CD14-positive monocyte (primary cell): Measurements from ENCODE around the gene KCNH5. TPM values are rescaled to one million over a fixed set of nuclear protein-coding genes. Genes with fewer than 3 reads are reported as not detected.

Experiments used
- DNase-seq, 3 donors: peaks; one replicate each; pipeline ENCODE4 v3.0.0-alpha.2; 2011 to 2022
- H2AFZ ChIP-seq: 2 replicates; pipeline ENCODE4 v1.6.0; 2012; ENCODE audit warnings: mild to moderate bottlenecking, low read depth, low read length, inconsistent platforms; ENCODE audit not compliant: insufficient read depth, poor library complexity, severe bottlenecking
- H3K27ac ChIP-seq, 2 donors: 1 replicate in 1 of 2; 2 replicates in 1 of 2; pipeline ENCODE4 v1.5.1; 2012 to 2013; ENCODE audit warnings: low read length in 2 of 2, control low read depth in 1 of 2, inconsistent platforms in 1 of 2, low read depth in 1 of 2, mild to moderate bottlenecking in 1 of 2
- H3K27me3 ChIP-seq, 2 donors: one replicate each; pipeline versions ENCODE4 v1.6.0 to v1.6.1; 2011 to 2013; ENCODE audit warnings: low read length in 2 of 2; ENCODE audit not compliant: control insufficient read depth in 2 of 2, insufficient read depth in 2 of 2
- H3K36me3 ChIP-seq, 2 donors: replicated peaks in 1 of 2; 1 replicate in 1 of 2; 2 replicates in 1 of 2; pipeline versions ENCODE4 v1.5.1 to v1.6.1; 2012 to 2013; ENCODE audit warnings: low read length in 2 of 2, control low read depth in 1 of 2, inconsistent platforms in 1 of 2, mild to moderate bottlenecking in 1 of 2; ENCODE audit not compliant: insufficient read depth in 2 of 2, control insufficient read depth in 1 of 2
- H3K4me1 ChIP-seq, 2 donors: 1 replicate in 1 of 2; 2 replicates in 1 of 2; pipeline versions ENCODE4 v1.5.1 to v1.6.1; 2012 to 2013; ENCODE audit warnings: low read length in 2 of 2, control low read depth in 1 of 2, inconsistent platforms in 1 of 2, mild to moderate bottlenecking in 1 of 2, moderate library complexity in 1 of 2; ENCODE audit not compliant: insufficient read depth in 2 of 2, control insufficient read depth in 1 of 2
- H3K4me2 ChIP-seq: replicated peaks from 2 replicates; pipeline ENCODE3; 2012; ENCODE audit warnings: low read length, moderate library complexity, mild to moderate bottlenecking; ENCODE audit not compliant: poor library complexity, severe bottlenecking; ENCODE audit errors: extremely low read depth
- H3K4me3 ChIP-seq, 3 experiments: fragments of 200-600 bp in 1 of 3; sonication (generic) in 1 of 3; replicated peaks in 1 of 3; 1 replicate in 2 of 3; 2 replicates in 1 of 3; pipeline ENCODE4 v1.5.1; 2011 to 2013; ENCODE audit warnings: low read length in 3 of 3, mild to moderate bottlenecking in 3 of 3, control low read depth in 2 of 3, low read depth in 2 of 3, inconsistent platforms in 1 of 3, moderate library complexity in 1 of 3
- H3K79me2 ChIP-seq: 2 replicates; pipeline ENCODE4 v1.6.0; 2012; ENCODE audit warnings: mild to moderate bottlenecking, control low read depth, inconsistent platforms, low read length, moderate library complexity; ENCODE audit not compliant: insufficient read depth
- H3K9ac ChIP-seq: 2 replicates; pipeline ENCODE4 v1.6.0; 2017; ENCODE audit warnings: low read length, mild to moderate bottlenecking; ENCODE audit not compliant: insufficient read depth, poor library complexity, severe bottlenecking
- H3K9me3 ChIP-seq, 2 donors: replicated peaks in 1 of 2; 1 replicate in 1 of 2; 2 replicates in 1 of 2; pipeline versions ENCODE4 v1.5.1 to v1.6.1; 2012 to 2013; ENCODE audit warnings: low read length in 2 of 2, control low read depth in 1 of 2; ENCODE audit not compliant: control insufficient read depth in 1 of 2, insufficient read depth in 1 of 2
- H4K20me1 ChIP-seq: 2 replicates; pipeline ENCODE4 v1.6.0; 2012; ENCODE audit warnings: mild to moderate bottlenecking, low read length, control low read depth, moderate library complexity; ENCODE audit not compliant: insufficient read depth
- H3K27ac Mint-ChIP-seq, 7 donors: one replicate each; pipeline ENCODE4 v1.8.0; 2020; ENCODE audit warnings: mild to moderate bottlenecking in 7 of 7, mixed read lengths in 7 of 7, moderate library complexity in 6 of 7, inconsistent platforms in 2 of 7
- H3K27me3 Mint-ChIP-seq, 3 donors: one replicate each; pipeline ENCODE4 v1.8.0; 2021 to 2022; ENCODE audit warnings: low read depth in 3 of 3, mild to moderate bottlenecking in 3 of 3, mixed read lengths in 3 of 3, moderate library complexity in 3 of 3, inconsistent platforms in 1 of 3
- H3K36me3 Mint-ChIP-seq, 2 donors: one replicate each; pipeline ENCODE4 v1.8.0; 2020; ENCODE audit warnings: mixed read lengths in 2 of 2, inconsistent platforms in 1 of 2, mild to moderate bottlenecking in 1 of 2
- H3K4me1 Mint-ChIP-seq: one replicate; pipeline ENCODE4 v1.8.0; 2020; ENCODE audit warnings: mild to moderate bottlenecking, mixed read lengths
- H3K4me3 Mint-ChIP-seq, 2 donors: one replicate each; pipeline ENCODE4 v1.8.0; 2020; ENCODE audit warnings: mild to moderate bottlenecking in 2 of 2, mixed read lengths in 2 of 2, moderate library complexity in 1 of 2
- H3K9me3 Mint-ChIP-seq, 7 donors: one replicate each; pipeline ENCODE4 v1.8.0; 2020 to 2022; ENCODE audit warnings: mixed read lengths in 7 of 7, mild to moderate bottlenecking in 6 of 7, moderate library complexity in 6 of 7, inconsistent platforms in 2 of 7
- CTCF ChIP-seq: fragments of 200-600 bp; IDR thresholded peaks from one replicate; pipeline ENCODE4 v1.8.0; 2022; ENCODE audit warnings: antibody characterized with exemption, mild to moderate bottlenecking
- WGBS: methylation state at CpG from one replicate; pipeline ENCODE4 v1.1.5; 2013; ENCODE audit warnings: missing lambda C conversion rate; ENCODE audit not compliant: insufficient coverage; 5-methylcytosine and 5-hydroxymethylcytosine counted together
- intact Hi-C, 2 donors: fragments of 100-400 bp; cut with micrococcal nuclease; formaldehyde crosslinking; loops; one replicate each; pipeline versions ENCODE4 v1.15.0 to v1.15.1; 2023
- polyA plus RNA-seq, 3 donors: library from polyadenylated mRNA; depleted of rRNA in 1 of 3; unstranded in 2 of 3; stranded (reverse) in 1 of 3; fragments of 300-500 nt in 2 of 3; fragments of >200 nt in 1 of 3; fragmentation: Illumina TruSeq in 2 of 3; gene quantifications; 1 replicate in 2 of 3; 2 replicates in 1 of 3; pipeline ENCODE4 v1.2.3, GENCODE V29; 2012 to 2021

Gene KCNH5
- polyA plus RNA-seq, 3 donors, result not detected

DNA sequence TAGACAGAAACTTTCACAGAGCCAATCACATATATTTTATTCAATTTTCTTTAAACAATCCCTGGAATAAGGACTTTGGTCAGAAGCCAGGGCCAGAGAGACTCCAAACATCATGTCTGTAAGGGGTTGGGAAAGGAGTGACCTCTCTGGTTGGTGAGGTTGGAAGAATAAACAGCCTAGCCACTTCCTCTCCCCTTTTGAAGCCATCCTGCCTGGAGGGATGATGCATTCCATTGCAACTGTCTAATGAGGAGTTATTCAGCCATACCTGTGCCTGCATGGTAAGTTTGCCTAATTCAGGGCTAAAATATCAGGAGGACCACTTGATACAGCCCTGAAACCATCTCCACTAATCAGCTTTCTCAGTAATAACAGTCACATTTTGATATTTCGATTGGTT, 299.8 kb downstream of the KCNH5 start:
- DNase-seq, result no peak
- H3K4me3 Mint-ChIP-seq, result no peak overlapping the region
- Histone ChIP-seq H3K36me3 (no peaks in the 10 kb centered on the region), H3K9ac (no peak overlapping the region), H3K4me2 (no peak overlapping the region), H4K20me1 (no peaks in the 10 kb centered on the region), H3K9me3 (peaks cover 0 to 3% of the 10 kb centered on the region in 2 donors), H3K4me3 (no peak overlapping the region), H2AFZ (no peak overlapping the region), H3K4me1 (no peaks in the 10 kb centered on the region), H3K27me3 (no peaks in the 10 kb centered on the region), H3K79me2 (no peaks in the 10 kb centered on the region), H3K27ac (no peak overlapping the region)
- H3K36me3 Mint-ChIP-seq, result no peaks in the 10 kb centered on the region
- no peak for TF ChIP-seq CTCF
- intact Hi-C loops, result no loop called here
- H3K27me3 Mint-ChIP-seq, result no peaks in the 10 kb centered on the region
- WGBS, result 88% methylated on average over 1 of the region's 1 CpG
- no peak overlapping the region for H3K27ac Mint-ChIP-seq
- H3K4me1 Mint-ChIP-seq, result no peaks in the 10 kb centered on the region
- peaks cover 0 to 16% (median 0%) of the 10 kb centered on the region in 7 donors for H3K9me3 Mint-ChIP-seq

DNA sequence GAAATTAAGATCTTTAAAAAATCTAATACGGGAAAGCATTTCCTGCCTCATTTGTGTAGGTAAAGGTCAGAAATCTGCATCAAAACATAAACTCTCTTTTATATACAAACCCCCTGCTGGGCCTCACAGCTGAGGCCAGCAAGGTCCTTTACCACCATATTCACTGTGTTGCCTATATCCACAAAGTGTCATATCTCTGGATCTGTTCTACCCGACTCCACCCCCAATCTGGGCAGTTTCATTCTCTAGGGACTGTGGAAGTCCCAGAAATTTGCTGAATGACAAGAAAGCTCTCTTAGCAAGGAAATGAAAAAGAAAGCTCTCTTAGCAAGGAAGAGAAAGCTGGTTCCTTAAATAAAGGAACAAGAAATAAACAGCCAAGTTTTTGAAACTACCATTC, 301.7 kb downstream of the KCNH5 start:
- Histone ChIP-seq H3K4me3 (no peak overlapping the region), H3K4me2 (no peak overlapping the region), H3K36me3 (no peaks in the 10 kb centered on the region), H3K9me3 (peaks cover 0 to 3% of the 10 kb centered on the region in 2 donors), H3K4me1 (no peaks in the 10 kb centered on the region), H2AFZ (no peak overlapping the region), H3K9ac (no peak overlapping the region), H4K20me1 (no peaks in the 10 kb centered on the region), H3K79me2 (no peaks in the 10 kb centered on the region), H3K27ac (no peak overlapping the region), H3K27me3 (no peaks in the 10 kb centered on the region)
- no peak overlapping the region for H3K27ac Mint-ChIP-seq
- no peaks in the 10 kb centered on the region for H3K4me1 Mint-ChIP-seq
- intact Hi-C loops, result no loop called here
- DNase-seq, result no peak
- peaks cover 0 to 10% (median 0%) of the 10 kb centered on the region in 7 donors for H3K9me3 Mint-ChIP-seq
- no peak overlapping the region for H3K4me3 Mint-ChIP-seq
- TF ChIP-seq CTCF, result no peak
- H3K27me3 Mint-ChIP-seq, result peaks cover 0 to 3% (median 0%) of the 10 kb centered on the region in 3 donors
- H3K36me3 Mint-ChIP-seq, result no peaks in the 10 kb centered on the region
- no CpG with 5 or more reads among the region's 2 CpGs for WGBS
